Nucleus accumbens (tissue), 56 donors: ENCODE data around the gene PRDM2.
A peak's percentile ranks its signal among the peaks of the same experiment; 100 is the strongest.

ENCODE experiments used
- DNase-seq, 56 donors: peaks; one replicate each; lab custom pipeline; 2025; lab: John Stamatoyannopoulos, UW

Gene PRDM2

DNA sequence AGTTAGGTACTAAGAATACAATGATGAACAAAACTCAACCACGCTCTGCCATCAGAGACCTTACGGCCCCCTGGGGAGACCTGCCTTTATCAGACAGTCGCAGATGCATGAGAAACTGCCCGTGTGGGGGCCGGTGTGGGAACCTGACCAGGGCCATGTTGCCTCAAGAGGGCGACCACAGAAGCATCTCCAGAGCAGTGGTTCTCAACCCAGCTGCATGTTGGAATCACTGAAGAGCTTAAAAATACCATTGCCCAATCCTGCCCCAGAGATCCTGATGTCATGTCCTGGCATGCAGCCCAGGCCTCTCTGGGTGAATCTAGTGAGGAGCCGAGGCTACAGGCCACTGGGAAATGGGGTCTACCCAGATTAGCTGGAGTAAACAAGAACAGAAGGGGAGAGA is 108.7 kb downstream of the PRDM2 start:
- DNase-seq = peak in 3 of 56 donors; percentile 9 to 39 (median 30)

- no peak for DNase-seq
These were observed 109.6 kb downstream of the PRDM2 start for GRCh38 chr1:13809461-13810159.

DNA sequence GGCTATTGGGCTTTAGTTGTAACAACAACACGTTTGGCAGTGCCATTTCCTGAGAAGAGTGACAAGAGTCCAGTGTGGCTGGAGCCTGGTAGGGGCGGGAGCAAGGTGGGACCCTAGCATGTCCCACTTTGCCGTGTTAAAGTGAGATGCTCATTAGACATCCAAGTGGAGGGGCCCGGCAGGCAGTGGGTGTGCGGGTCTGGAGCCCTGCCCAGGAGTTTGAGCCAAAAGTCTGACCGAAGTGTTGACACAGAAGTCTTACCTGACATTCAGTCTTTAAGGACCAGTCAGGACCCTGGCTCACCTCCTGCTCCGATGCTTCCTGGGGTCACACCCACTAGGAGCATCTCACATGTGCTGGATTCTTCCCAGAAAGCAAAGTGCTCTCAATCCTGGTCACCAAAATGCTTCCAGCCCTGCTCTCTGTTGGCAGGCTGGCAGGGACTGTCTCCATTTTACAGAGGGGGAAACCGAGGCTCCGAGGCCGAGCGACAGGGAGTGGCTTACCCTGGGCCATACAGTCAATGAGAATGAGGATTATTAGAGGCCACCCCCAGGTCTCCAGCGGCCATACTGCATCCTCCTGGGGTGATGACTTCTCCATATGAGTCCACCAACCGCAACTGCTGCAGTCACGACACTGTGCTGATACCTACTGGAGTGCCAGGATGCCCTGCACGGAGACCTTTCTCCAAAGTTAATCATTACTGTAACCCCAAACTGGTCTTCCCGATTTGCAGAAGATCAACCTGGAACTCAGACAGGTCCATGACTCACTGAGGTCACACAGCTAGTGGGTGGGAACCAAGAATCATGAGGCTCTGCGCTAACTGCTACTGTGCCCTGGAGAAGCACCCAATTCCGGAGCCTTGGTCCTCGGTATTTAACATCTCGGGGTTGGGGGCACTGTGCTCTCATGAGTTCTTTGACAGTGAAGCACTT is 112.7 kb downstream of the PRDM2 start:
- DNase-seq = no peak

DNA sequence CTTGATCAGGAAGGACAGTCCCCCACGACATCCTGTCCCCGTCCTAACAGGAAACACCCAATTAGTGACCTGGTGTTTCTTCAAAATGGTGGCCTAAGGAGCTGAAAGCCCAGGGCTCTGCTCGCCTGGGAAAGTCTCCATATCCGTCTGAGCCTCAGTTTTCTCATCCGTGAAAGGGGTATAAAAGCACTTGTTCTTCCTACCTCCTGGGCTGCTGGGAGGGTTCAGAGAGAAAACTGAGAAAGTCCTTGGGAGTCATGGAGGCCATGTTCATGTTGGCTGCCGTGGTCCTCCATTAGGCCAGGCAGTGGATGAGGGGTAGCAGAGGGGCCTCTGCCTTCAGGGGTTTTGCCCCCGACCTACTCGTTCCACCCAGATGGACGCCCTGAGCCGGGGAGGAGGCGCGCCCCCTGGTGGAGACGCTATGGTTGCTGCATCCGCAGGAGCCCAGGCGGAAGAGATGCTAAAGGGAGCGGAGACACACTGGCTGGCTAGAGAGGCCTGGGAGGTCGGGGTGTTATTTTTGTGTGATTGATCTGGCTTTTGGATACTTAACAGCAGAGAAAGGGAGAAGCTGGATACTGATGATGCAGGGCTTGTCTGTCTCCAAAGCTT is 113.5 kb downstream of the PRDM2 start:
- DNase-seq = peak in 6 of 56 donors; percentile 5 to 24 (median 13)

DNA sequence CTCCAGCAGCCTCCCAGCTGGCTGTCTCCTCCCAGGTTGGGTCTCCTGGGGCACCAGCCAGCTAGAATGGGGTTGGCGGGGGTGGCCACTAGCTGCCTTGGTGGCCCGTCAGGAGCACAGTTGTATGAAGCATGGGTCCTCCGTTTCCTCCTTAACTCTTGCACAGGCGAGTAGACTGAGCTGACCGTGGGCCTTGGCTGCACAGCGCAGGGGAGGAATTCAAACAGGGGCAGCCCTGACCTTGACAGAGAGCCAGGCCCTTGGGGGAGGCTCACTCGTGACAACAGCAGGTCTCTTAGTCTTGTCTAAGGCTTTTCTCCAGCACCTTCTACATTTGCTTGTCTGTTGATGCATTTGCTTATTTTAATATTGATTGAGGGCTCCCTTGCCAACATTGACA is 114.1 kb downstream of the PRDM2 start:
- no peak for DNase-seq

DNA sequence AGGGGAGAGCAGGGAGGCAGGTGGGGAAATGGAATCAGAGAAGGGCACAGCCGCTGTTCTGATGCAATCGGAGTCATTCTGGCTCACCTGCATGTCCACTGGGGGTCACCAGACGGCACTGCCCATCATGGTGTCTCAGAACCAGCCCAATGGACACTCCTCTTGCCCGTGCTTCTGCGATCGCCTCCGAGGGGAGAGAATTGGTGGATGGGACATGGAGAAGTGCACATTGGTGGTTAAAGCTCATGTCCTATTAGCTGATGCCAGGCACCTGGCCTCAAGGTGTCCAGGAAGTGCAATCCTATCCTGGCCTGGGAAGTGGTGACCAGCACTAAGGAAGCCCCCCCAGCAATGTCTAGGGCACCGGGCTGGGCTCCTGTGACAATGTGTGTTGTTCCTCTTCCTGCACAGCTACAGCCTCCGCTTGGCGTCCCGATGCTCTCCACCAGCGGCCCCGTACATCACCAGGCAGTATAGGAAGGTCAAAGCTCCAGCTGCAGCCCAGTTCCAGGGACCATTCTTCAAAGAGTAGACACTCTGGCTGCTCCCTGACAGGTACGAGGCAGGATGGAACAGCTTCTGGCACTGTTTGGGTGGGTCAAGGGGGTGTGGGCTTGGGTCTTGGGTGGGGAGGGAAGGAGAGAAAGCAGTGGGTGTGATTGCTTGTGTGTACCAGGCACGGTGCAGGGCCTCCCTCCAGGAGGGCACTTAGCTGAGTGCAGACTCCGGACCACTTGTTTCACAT is 116.2 kb downstream of the PRDM2 start:
- no peak for DNase-seq

- DNase-seq = no peak
These were observed 117.9 kb downstream of the PRDM2 start for GRCh38 chr1:13817906-13818305.

DNA sequence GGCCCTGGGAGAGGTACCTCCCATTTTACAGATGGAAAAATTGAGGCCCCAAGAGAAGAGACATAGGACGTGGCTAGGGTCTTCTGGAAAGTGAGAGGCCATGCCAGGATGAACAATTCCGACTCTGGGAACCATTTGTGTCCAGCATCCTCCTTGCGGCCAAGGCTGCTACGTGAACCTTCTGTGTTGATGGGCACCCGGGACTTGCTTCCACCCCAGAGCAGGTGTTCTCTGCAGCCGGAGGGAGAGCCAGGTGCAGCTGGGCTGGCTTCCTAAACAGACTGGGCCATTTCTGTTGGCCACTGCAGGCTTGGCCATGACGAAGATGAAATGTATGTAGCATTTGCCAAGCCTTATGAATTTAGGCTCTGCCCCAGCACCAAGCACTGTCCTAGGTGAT is 118.9 kb downstream of the PRDM2 start:
- DNase-seq = no peak

- DNase-seq = no peak
These were observed 119.7 kb downstream of the PRDM2 start for GRCh38 chr1:13819642-13820041.

DNA sequence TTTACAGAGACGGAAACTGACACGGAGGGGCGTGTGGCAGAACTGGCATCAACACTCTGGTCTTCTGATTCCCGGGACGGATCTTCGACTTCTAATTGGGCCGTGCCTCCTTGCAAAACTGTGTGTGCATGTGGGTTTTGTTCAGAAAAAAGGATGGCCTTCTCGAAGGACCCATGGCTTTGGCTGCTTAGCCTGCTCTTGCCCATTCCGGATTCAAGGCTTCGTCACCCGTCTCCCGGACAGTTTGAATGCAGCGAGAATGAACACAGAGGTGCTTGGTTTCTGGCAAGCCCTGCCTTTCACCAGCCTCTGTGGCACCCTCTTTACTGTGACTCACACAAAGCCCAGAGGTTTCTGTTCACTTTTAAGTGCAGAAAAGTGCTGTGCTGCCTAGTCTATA is 120.1 kb downstream of the PRDM2 start:
- DNase-seq = no peak

DNA sequence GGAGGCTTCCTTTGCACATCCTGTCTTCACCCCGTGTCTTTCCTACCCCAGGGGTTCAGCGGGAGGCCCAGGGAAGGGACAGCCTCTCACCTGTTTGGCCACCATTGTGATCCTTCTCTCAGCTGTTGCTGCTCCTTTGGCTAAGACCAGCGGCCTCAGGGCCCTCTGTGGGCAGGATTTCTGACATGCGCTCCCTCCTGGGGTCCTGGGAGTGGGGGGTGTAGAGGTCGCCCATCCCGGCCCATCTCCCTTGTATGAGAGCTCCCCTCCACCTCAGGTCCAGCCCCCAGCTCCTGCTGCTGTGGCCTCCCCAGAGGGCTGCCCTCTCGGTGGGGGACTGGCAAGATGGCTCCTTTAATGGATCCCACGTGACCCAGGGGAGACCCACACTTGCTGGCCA is 120.5 kb downstream of the PRDM2 start:
- no peak for DNase-seq

- DNase-seq = no peak
These were observed 123.3 kb downstream of the PRDM2 start for GRCh38 chr1:13823126-13823880.

- DNase-seq = no peak
These were observed 123.9 kb downstream of the PRDM2 start for GRCh38 chr1:13823936-13824335.

DNA sequence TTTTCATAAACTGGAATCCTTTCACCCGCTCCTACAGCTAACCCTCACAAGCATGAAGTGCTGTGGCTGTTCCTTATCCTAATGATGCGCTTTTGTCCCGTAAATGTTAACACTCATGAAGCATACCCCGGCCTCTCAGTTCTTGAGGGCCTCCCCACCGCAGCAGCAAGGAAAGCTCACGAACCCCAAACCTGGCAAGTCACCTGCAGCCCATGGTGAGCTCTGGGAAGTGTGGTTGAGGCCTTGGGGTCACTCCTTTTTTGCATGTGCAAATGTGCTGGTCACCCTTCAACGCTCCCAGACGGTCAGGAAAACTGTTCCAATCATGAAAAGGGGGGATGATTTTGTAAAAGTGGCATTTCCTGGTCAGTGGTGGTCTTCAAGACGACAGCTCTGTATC is 124.6 kb downstream of the PRDM2 start:
- no peak for DNase-seq

DNA sequence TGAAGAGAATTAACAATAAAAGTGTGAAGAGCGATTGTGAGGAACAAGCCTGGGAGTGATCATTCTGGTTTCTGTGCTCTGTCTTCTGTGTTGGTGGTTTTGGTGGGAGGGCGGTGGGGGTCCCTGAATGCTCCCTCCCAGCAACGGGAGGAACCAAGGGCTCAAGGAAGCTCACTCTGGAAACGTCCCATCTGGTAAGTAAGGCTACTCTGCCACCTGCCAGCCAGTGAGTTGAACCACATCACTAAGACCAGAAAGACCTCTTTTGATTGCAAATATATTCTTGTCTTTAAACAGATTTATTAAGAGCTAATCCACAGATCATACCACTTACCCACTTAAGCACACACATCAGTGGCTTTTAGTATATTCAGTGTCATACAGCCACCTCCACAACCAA is 125.0 kb downstream of the PRDM2 start:
- no peak for DNase-seq

DNA sequence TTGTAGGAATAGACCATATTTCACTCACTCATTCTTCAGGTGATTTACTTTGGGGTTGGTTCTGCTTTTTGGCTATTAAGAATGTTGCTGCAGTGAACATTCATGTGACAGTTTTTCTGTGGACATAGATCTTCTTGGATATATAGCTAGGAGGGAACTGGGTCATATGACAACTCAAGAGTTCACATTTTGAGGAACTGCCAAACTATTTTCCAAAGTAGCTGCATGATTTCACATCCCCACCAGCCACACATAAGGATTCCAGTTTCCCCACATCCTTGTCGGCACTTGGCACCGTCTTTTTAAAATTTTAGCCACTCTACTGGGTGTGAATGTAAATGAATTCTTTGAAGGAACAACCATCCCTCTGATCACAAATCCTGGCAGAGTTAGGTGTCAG is 126.0 kb downstream of the PRDM2 start:
- DNase-seq = no peak

- DNase-seq = no peak
These were observed 126.6 kb downstream of the PRDM2 start for GRCh38 chr1:13826591-13826990.

DNA sequence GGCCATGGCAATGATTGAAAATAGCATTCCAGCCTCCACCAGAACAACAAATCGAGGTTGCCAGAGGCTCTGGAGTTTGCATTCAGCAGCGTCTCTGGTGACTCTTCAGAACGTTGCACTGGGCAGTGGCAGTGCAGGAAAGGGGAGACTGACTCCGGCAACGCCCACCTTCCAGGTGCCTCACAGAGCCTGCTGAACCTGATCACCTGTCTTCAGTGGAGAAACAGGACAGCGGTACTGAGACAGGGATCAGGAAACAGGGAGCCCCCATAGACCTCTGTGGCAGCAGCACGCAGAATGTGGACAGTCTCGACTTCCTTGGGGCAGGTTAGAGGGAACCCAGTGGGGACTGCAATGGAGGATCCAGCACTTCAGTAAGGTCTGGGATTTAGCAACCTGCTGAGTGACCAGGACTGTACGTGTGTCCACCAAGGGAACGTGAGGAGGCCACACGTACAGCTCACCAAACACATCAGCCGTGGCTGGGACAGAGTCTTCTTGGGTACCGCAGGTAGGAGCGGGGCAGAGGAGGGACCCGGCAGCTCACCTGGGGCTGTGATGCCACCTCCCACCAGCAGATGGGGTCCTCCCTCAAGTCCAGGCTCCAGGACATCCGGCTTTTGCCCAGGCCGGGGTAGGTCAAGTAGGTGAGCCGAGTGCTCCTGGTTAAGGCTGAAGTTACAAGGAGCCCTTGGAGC is 128.6 kb downstream of the PRDM2 start:
- DNase-seq = peak in 2 of 56 donors; percentile 12 to 26

- no peak for DNase-seq
These were observed 129.3 kb downstream of the PRDM2 start for GRCh38 chr1:13829152-13829769.
